CD4-positive, alpha-beta memory T cell (primary cell): Measurements from ENCODE around the gene BTD. TPM values are rescaled to one million over a fixed set of nuclear protein-coding genes. Genes with fewer than 3 reads are reported as not detected.
"Not testable (repeated sequence)": the region's sequence is repeated elsewhere in the genome, so short reads cannot be mapped to it uniquely, and the experiment has no call there.

Source experiments
- CTCF ChIA-PET: fragments of 350-600 bp; sonication (Branson Sonifier 250); formaldehyde crosslinking; loops from one replicate; lab custom pipeline; 2021; ENCODE audit warnings: inconsistent platforms; ENCODE audit not compliant: partially characterized antibody; lab: Charles Lee
- POLR2A ChIA-PET: fragments of 350-600 bp; sonication (Branson Sonifier 250); formaldehyde crosslinking; loops from one replicate; lab custom pipeline; 2021; ENCODE audit not compliant: partially characterized antibody; lab: Charles Lee
- DNase-seq, 5 donors: peaks; one replicate each; pipeline versions ENCODE4 v3.0.0 to v3.0.0-alpha.2; 2020 to 2022; ENCODE audit warnings: mixed read lengths in 1 of 5
- H3K27ac ChIP-seq: one replicate; pipeline ENCODE4 v1.7.0; 2013; ENCODE audit warnings: low read depth, low read length
- H3K27me3 ChIP-seq: 2 replicates; pipeline ENCODE4 v1.7.0; 2013; ENCODE audit warnings: mild to moderate bottlenecking, low read length, moderate library complexity; ENCODE audit not compliant: insufficient read depth
- H3K36me3 ChIP-seq: 2 replicates; pipeline ENCODE4 v1.7.0; 2013; ENCODE audit warnings: mild to moderate bottlenecking, low read length, moderate library complexity; ENCODE audit not compliant: insufficient read depth
- H3K4me1 ChIP-seq: 2 replicates; pipeline ENCODE4 v1.7.0; 2013; ENCODE audit warnings: mild to moderate bottlenecking, low read length, moderate library complexity; ENCODE audit not compliant: insufficient read depth
- H3K4me3 ChIP-seq, 2 donors: one replicate each; pipeline ENCODE4 v1.7.0; 2013; ENCODE audit warnings: low read length in 2 of 2, mild to moderate bottlenecking in 1 of 2
- H3K9me3 ChIP-seq, 2 donors: one replicate each; pipeline ENCODE4 v1.7.0; 2013; ENCODE audit warnings: low read length in 2 of 2, control low read depth in 1 of 2; ENCODE audit not compliant: control insufficient read depth in 1 of 2
- H3K27ac Mint-ChIP-seq, 7 donors: one replicate each; pipeline ENCODE4 v1.8.0; 2020 to 2021; ENCODE audit warnings: mixed read lengths in 7 of 7, mild to moderate bottlenecking in 6 of 7, inconsistent platforms in 3 of 7, moderate library complexity in 3 of 7
- H3K27me3 Mint-ChIP-seq, 2 donors: one replicate each; pipeline ENCODE4 v1.8.0; 2020 to 2021; ENCODE audit warnings: mixed read lengths in 2 of 2
- H3K36me3 Mint-ChIP-seq, 2 donors: one replicate each; pipeline ENCODE4 v1.8.0; 2020 to 2021; ENCODE audit warnings: mixed read lengths in 2 of 2, inconsistent platforms in 1 of 2, mild to moderate bottlenecking in 1 of 2
- H3K4me1 Mint-ChIP-seq, 4 donors: one replicate each; pipeline ENCODE4 v1.8.0; 2020 to 2021; ENCODE audit warnings: mixed read lengths in 4 of 4, mild to moderate bottlenecking in 1 of 4
- H3K4me3 Mint-ChIP-seq, 8 donors: one replicate each; pipeline ENCODE4 v1.8.0; 2020 to 2021; ENCODE audit warnings: mixed read lengths in 8 of 8, mild to moderate bottlenecking in 7 of 8, moderate library complexity in 6 of 8, inconsistent platforms in 3 of 8
- H3K9me3 Mint-ChIP-seq, 8 donors: one replicate each; pipeline ENCODE4 v1.8.0; 2020 to 2021; ENCODE audit warnings: mixed read lengths in 8 of 8, mild to moderate bottlenecking in 5 of 8, inconsistent platforms in 3 of 8, moderate library complexity in 1 of 8
- intact Hi-C: fragments of 100-400 bp; cut with micrococcal nuclease; formaldehyde crosslinking; loops from one replicate; pipeline ENCODE4 v1.15.1; 2023
- polyA plus RNA-seq, 2 donors: library from polyadenylated mRNA; unstranded; fragments of 300-500 nt; fragmentation: Illumina TruSeq; gene quantifications; one replicate each; pipeline ENCODE4 v1.2.3, GENCODE V29; 2021
- total RNA-seq, 2 experiments: library from RNA; stranded (reverse); gene quantifications; one replicate each; pipeline ENCODE4 v1.2.3, GENCODE V29; 2021

BTD gene
- total and polyA plus RNA-seq, 4 experiments from 2014 or later: 23.4 to 40.5 (median 25.5) TPM

GRCh38 chr3:15611018-15611417, 9.5 kb downstream of the BTD start:
- H3K36me3 ChIP-seq: no peaks in the 10 kb centered on the region
- DNase-seq: no peak
- POLR2A ChIA-PET: interaction anchor here (0.8 to 2.4 kb wide), 2 partner anchors 9 to 13 kb away, joined by 3 to 10 read pairs; partner anchors contain the start of genes BTD and HACL1
- no peaks in the 10 kb centered on the region for H3K27me3 Mint-ChIP-seq
- H3K4me3 Mint-ChIP-seq: no peak overlapping the region
- no peaks in the 10 kb centered on the region for H3K27me3 ChIP-seq
- H3K9me3 ChIP-seq: no peaks in the 10 kb centered on the region
- no peaks in the 10 kb centered on the region for H3K4me1 ChIP-seq
- H3K4me3 ChIP-seq: no peak overlapping the region
- CTCF ChIA-PET: interaction anchor here (1.2 to 1.5 kb wide), 3 partner anchors 9 to 19 kb away, joined by 3 to 4 read pairs (median 4); partner anchors contain the start of genes BTD and HACL1
- no peak overlapping the region for H3K27ac Mint-ChIP-seq
- intact Hi-C loops: no loop called here
- H3K4me1 Mint-ChIP-seq: peaks cover 3 to 18% (median 12%) of the 10 kb centered on the region in 4 donors
- peaks cover 8 to 31% of the 10 kb centered on the region in 2 donors for H3K36me3 Mint-ChIP-seq
- no peak overlapping the region for H3K27ac ChIP-seq
- no peaks in the 10 kb centered on the region for H3K9me3 Mint-ChIP-seq

- ChIA-PET CTCF (interaction anchor here (1.3 kb wide), 1 partner anchor 15 kb away, joined by 4 read pairs; no protein-coding TSS in a partner anchor), POLR2A (interaction anchor here (2.4 kb wide), 1 partner anchor 10 kb away, joined by 10 read pairs; the partner anchor contains the start of genes BTD and HACL1)
- DNase-seq: no peak
- peaks cover 6 to 25% of the 10 kb centered on the region in 2 donors for H3K36me3 Mint-ChIP-seq
- intact Hi-C loops: no loop called here
- no peaks in the 10 kb centered on the region for H3K27me3 Mint-ChIP-seq
- no peaks in the 10 kb centered on the region for H3K9me3 Mint-ChIP-seq
- no peak overlapping the region for H3K4me3 ChIP-seq
- H3K36me3 ChIP-seq: no peaks in the 10 kb centered on the region
- H3K4me3 Mint-ChIP-seq: no peak overlapping the region
- H3K4me1 ChIP-seq: no peaks in the 10 kb centered on the region
- peaks cover 4 to 18% (median 12%) of the 10 kb centered on the region in 4 donors for H3K4me1 Mint-ChIP-seq
- peak overlapping the region in 1 of 7 donors; percentile 2 for H3K27ac Mint-ChIP-seq
- H3K9me3 ChIP-seq: no peaks in the 10 kb centered on the region
- no peak overlapping the region for H3K27ac ChIP-seq
- no peaks in the 10 kb centered on the region for H3K27me3 ChIP-seq
Observed at GRCh38 chr3:15612001-15612400, 10.5 kb downstream of the BTD start.

- H3K27me3 ChIP-seq: no peaks in the 10 kb centered on the region
- H3K27ac Mint-ChIP-seq: peak overlapping the region in 1 of 7 donors; percentile 52
- H3K4me3 Mint-ChIP-seq: no peak overlapping the region
- ChIA-PET POLR2A (no interaction called here), CTCF (no interaction called here)
- intact Hi-C loops: no loop called here
- DNase-seq: no peak
- H3K4me3 ChIP-seq: no peak overlapping the region
- peaks cover 5 to 19% (median 8%) of the 10 kb centered on the region in 4 donors for H3K4me1 Mint-ChIP-seq
- H3K9me3 Mint-ChIP-seq: peaks cover 2 to 15% (median 12%) of the 10 kb centered on the region in 8 donors
- peaks cover 11 to 27% of the 10 kb centered on the region in 2 donors for H3K36me3 Mint-ChIP-seq
- no peaks in the 10 kb centered on the region for H3K4me1 ChIP-seq
- H3K9me3 ChIP-seq: no peaks in the 10 kb centered on the region
- H3K27me3 Mint-ChIP-seq: no peaks in the 10 kb centered on the region
- H3K36me3 ChIP-seq: no peaks in the 10 kb centered on the region
- H3K27ac ChIP-seq: no peak overlapping the region
Observed at GRCh38 chr3:15614958-15615357, 13.4 kb downstream of the BTD start.

- Mint-ChIP-seq H3K4me1 (peaks cover 5 to 19% (median 8%) of the 10 kb centered on the region in 4 donors), H3K27ac (no peak overlapping the region), H3K36me3 (peaks cover 18 to 38% of the 10 kb centered on the region in 2 donors), H3K27me3 (no peaks in the 10 kb centered on the region), H3K4me3 (no peak overlapping the region), H3K9me3 (peaks cover 2 to 23% (median 21%) of the 10 kb centered on the region in 8 donors)
- ChIA-PET CTCF (no interaction called here), POLR2A (no interaction called here)
- Histone ChIP-seq H3K9me3 (no peaks in the 10 kb centered on the region), H3K27me3 (no peaks in the 10 kb centered on the region), H3K27ac (no peak overlapping the region), H3K36me3 (no peaks in the 10 kb centered on the region), H3K4me1 (no peaks in the 10 kb centered on the region), H3K4me3 (no peak overlapping the region)
- intact Hi-C loops: no loop called here
- DNase-seq: no peak
Observed at GRCh38 chr3:15616053-15616452, 14.5 kb downstream of the BTD start.

GRCh38 chr3:15619659-15620464, 18.3 kb downstream of the BTD start:
- H3K4me3 Mint-ChIP-seq: peak overlapping the region in 1 of 8 donors; percentile 56
- POLR2A ChIA-PET, H3K4me3 ChIP-seq: not testable (repeated sequence)

GRCh38 chr3:15623535-15624440, 22.2 kb downstream of the BTD start:
- Mint-ChIP-seq H3K4me1 (peaks cover 31 to 51% (median 39%) of the 10 kb centered on the region in 4 donors), H3K9me3 (peaks cover 4 to 40% (median 29%) of the 10 kb centered on the region in 8 donors), H3K36me3 (peaks cover 42 to 44% of the 10 kb centered on the region in 2 donors), H3K27me3 (no peaks in the 10 kb centered on the region), H3K4me3 (peak overlapping the region; percentile 83 to 90 (median 86)), H3K27ac (peak overlapping the region; percentile 86 to 96 (median 95))
- ChIA-PET POLR2A (interaction anchor here (0.8 to 1.5 kb wide), 8 partner anchors 10 to 306 kb away, joined by 3 to 10 read pairs (median 3); partner anchors contain the start of genes BTD and HACL1), CTCF (interaction anchor here (1.4 kb wide), 1 partner anchor 188 kb away, joined by 3 read pairs; no protein-coding TSS in a partner anchor)
- H3K9me3 ChIP-seq: no peaks in the 10 kb centered on the region
- H3K36me3 ChIP-seq: no peaks in the 10 kb centered on the region
- H3K27me3 ChIP-seq: no peaks in the 10 kb centered on the region
- intact Hi-C loops: loop anchor here (1.0 kb wide), 1 partner anchor 22 kb away; the partner anchor contains the start of genes BTD and HACL1
- H3K4me1 ChIP-seq: peaks cover 37% of the 10 kb centered on the region
- peak overlapping the region; percentile 55 for H3K27ac ChIP-seq
- H3K4me3 ChIP-seq: peak overlapping the region; percentile 12 to 34
- peak in 4 of 5 donors; percentile 45 to 65 (median 54) for DNase-seq

More at GRCh38 chr3:15619659-15620464, 18.3 kb downstream of the BTD start:
- peaks cover 25 to 29% (median 29%) of the 10 kb centered on the region in 4 donors for H3K4me1 Mint-ChIP-seq
- CTCF ChIA-PET, H3K9me3 ChIP-seq, H3K27me3 ChIP-seq, H3K27ac ChIP-seq, H3K27me3 Mint-ChIP-seq, H3K36me3 ChIP-seq, DNase-seq, intact Hi-C loops: not testable (repeated sequence)
- H3K4me1 ChIP-seq: peaks cover 20% of the 10 kb centered on the region
- H3K27ac Mint-ChIP-seq: peak overlapping the region in 2 of 7 donors; percentile 29 to 30
- H3K36me3 Mint-ChIP-seq: peaks cover 39 to 49% of the 10 kb centered on the region in 2 donors
- peaks cover 4 to 42% (median 30%) of the 10 kb centered on the region in 8 donors for H3K9me3 Mint-ChIP-seq
